Keratinocyte (primary cell): ENCODE data around the gene LACC1. TPM values are rescaled to one million over a fixed set of nuclear protein-coding genes. Genes with fewer than 3 reads are reported as not detected.

Experiments used
- DNase-seq: peaks from one replicate; pipeline ENCODE4 v3.0.0-alpha.2; 2011; ENCODE audit warnings: low read depth, missing footprints, low spot score
- FAIRE-seq: peaks from 2 replicates; lab custom pipeline; 2011; peaks lifted over from hg19 to GRCh38; lab: Jason Lieb, UNC
- H2AFZ ChIP-seq: 2 replicates; pipeline ENCODE4 v1.6.0; 2012; ENCODE audit warnings: low read length, control low read depth, inconsistent platforms; ENCODE audit not compliant: control insufficient read depth
- H3K27ac ChIP-seq: 2 replicates; pipeline ENCODE4 v1.5.1; 2011; ENCODE audit warnings: low read length; ENCODE audit not compliant: control insufficient read depth, insufficient read depth
- H3K27me3 ChIP-seq: 3 replicates; pipeline ENCODE4 v1.6.0; 2011; ENCODE audit warnings: low read length; ENCODE audit not compliant: control insufficient read depth, insufficient read depth; ENCODE audit errors: extremely low read depth
- H3K36me3 ChIP-seq, 2 experiments: 2 replicates in 1 of 2; 3 replicates in 1 of 2; pipeline ENCODE4 v1.5.1; 2011; ENCODE audit warnings: low read length in 2 of 2, mild to moderate bottlenecking in 1 of 2; ENCODE audit not compliant: control insufficient read depth in 2 of 2, insufficient read depth in 2 of 2; ENCODE audit errors: extremely low read depth in 1 of 2
- H3K4me1 ChIP-seq: 3 replicates; pipeline ENCODE4 v1.5.1; 2011; ENCODE audit warnings: low read length; ENCODE audit not compliant: control insufficient read depth, insufficient read depth; ENCODE audit errors: extremely low read depth
- H3K4me2 ChIP-seq: 3 replicates; pipeline ENCODE4 v1.6.0; 2011; ENCODE audit warnings: low read depth, low read length; ENCODE audit not compliant: control insufficient read depth, insufficient read depth; ENCODE audit errors: extremely low read depth
- H3K4me3 ChIP-seq, 3 experiments: fragments of 200-600 bp in 1 of 3; sonication (generic) in 1 of 3; 2 replicates in 2 of 3; 3 replicates in 1 of 3; pipeline ENCODE4 v1.5.1; 2011 to 2016; ENCODE audit warnings: low read length in 3 of 3, mild to moderate bottlenecking in 3 of 3, control low read depth in 2 of 3, inconsistent platforms in 1 of 3, low read depth in 1 of 3, mixed read lengths in 1 of 3, mixed run types in 1 of 3, moderate library complexity in 1 of 3; ENCODE audit not compliant: control insufficient read depth in 2 of 3, insufficient read depth in 2 of 3; ENCODE audit errors: extremely low read depth in 1 of 3
- H3K79me2 ChIP-seq: 2 replicates; pipeline ENCODE4 v1.6.0; 2012; ENCODE audit warnings: low read length; ENCODE audit not compliant: control insufficient read depth, insufficient read depth
- H3K9ac ChIP-seq: 3 replicates; pipeline ENCODE4 v1.6.0; 2011; ENCODE audit warnings: low read length; ENCODE audit not compliant: control insufficient read depth, insufficient read depth; ENCODE audit errors: extremely low read depth
- H3K9me1 ChIP-seq: 3 replicates; pipeline ENCODE4 v1.6.0; 2011; ENCODE audit warnings: low read length; ENCODE audit not compliant: control insufficient read depth, insufficient read depth; ENCODE audit errors: extremely low read depth
- H3K9me3 ChIP-seq: 2 replicates; pipeline ENCODE4 v1.5.1; 2012; ENCODE audit warnings: low read depth, low read length; ENCODE audit not compliant: control insufficient read depth
- H4K20me1 ChIP-seq: 3 replicates; pipeline ENCODE4 v1.6.0; 2011; ENCODE audit warnings: low read length; ENCODE audit not compliant: control insufficient read depth, insufficient read depth; ENCODE audit errors: extremely low read depth
- EZH2 ChIP-seq: IDR thresholded peaks from one replicate; pipeline ENCODE4 v1.6.1; 2012; ENCODE audit warnings: inconsistent platforms, mild to moderate bottlenecking, low read length, moderate library complexity
- dilution Hi-C: fragments of 300-500 bp; cut with MboI; formaldehyde crosslinking; loops from one replicate; pipeline ENCODE4 v1.7.0; 2020; ENCODE audit warnings: low sequenced_read_pairs; ENCODE audit not compliant: extremely low pct_ligation_motif_present
- polyA plus RNA-seq, 5 experiments: library from polyadenylated mRNA; depleted of rRNA in 3 of 5; stranded (reverse) in 3 of 5; stranded (forward) in 1 of 5; unstranded in 1 of 5; fragments of >200 nt; gene quantifications; 1 replicate in 1 of 5; 2 replicates in 3 of 5; 3 replicates in 1 of 5; pipeline versions ENCODE4 v1.2.1 to v1.2.3, GENCODE V29; 2011 to 2012; ENCODE audit warnings: missing spikeins in 2 of 5, low read depth in 1 of 5, low replicate concordance in 1 of 5
- TF ChIP-seq, protein P1 (sequence below), 3 experiments: IDR thresholded peaks in 1 of 3; conservative IDR thresholded peaks in 1 of 3; optimal IDR thresholded peaks in 1 of 3; 2 replicates in 2 of 3; 3 replicates in 1 of 3; pipeline versions ENCODE3 to v1.5.1; 2011; ENCODE audit warnings: low read length in 3 of 3, mild to moderate bottlenecking in 3 of 3, moderate library complexity in 2 of 3, control low read depth in 1 of 3, inconsistent platforms in 1 of 3; ENCODE audit not compliant: insufficient read depth in 2 of 3; ENCODE audit errors: extremely low read depth in 1 of 3

The LACC1 gene
- polyA plus RNA-seq, 1 donor (not counting 4 experiments of a cell fraction or from before 2014, with no cell fraction given) = 6.5 TPM

DNA sequence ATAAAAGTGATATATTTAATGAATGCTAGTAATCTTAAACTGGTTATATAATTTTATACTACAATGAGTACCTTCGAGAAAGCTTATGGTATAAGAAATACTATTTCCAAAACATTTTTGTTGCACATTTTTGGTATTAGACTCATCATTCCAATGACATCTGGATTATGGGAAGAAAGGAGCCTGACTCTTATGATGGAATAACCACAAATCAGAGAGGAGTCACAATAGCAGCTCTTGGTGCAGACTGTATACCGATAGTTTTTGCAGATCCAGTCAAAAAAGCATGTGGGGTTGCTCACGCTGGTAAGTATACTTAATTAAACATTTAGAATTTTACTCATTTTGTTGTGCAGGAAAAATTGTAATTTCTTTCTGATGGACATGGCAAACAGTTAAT is 3.9 kb downstream of the LACC1 start:
- FAIRE-seq (no peak), DNase-seq (no peak)
- dilution Hi-C loops = no loop called here
- Histone ChIP-seq H3K9me1 (no peaks in the 10 kb centered on the region), H3K9me3 (no peaks in the 10 kb centered on the region), H4K20me1 (no peaks in the 10 kb centered on the region), H3K79me2 (no peaks in the 10 kb centered on the region), H3K4me2 (no peak overlapping the region), H3K27me3 (no peaks in the 10 kb centered on the region), H3K4me3 (no peak overlapping the region), H2AFZ (no peak overlapping the region), H3K36me3 (no peaks in the 10 kb centered on the region), H3K4me1 (peaks cover 3% of the 10 kb centered on the region), H3K27ac (no peak overlapping the region), H3K9ac (no peak overlapping the region)
- TF ChIP-seq, protein P1, sequence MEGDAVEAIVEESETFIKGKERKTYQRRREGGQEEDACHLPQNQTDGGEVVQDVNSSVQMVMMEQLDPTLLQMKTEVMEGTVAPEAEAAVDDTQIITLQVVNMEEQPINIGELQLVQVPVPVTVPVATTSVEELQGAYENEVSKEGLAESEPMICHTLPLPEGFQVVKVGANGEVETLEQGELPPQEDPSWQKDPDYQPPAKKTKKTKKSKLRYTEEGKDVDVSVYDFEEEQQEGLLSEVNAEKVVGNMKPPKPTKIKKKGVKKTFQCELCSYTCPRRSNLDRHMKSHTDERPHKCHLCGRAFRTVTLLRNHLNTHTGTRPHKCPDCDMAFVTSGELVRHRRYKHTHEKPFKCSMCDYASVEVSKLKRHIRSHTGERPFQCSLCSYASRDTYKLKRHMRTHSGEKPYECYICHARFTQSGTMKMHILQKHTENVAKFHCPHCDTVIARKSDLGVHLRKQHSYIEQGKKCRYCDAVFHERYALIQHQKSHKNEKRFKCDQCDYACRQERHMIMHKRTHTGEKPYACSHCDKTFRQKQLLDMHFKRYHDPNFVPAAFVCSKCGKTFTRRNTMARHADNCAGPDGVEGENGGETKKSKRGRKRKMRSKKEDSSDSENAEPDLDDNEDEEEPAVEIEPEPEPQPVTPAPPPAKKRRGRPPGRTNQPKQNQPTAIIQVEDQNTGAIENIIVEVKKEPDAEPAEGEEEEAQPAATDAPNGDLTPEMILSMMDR (optimal IDR thresholded peaks at IDR 0.05 in 1 of 3, IDR thresholded peaks at IDR 0.05 in 1 of 3, conservative IDR thresholded peaks at IDR 0.05 in 1 of 3; ENCODE audit: extremely low read depth in 1 of 3, insufficient read depth in 2 of 3, low read length in 3 of 3) = no peak
- TF ChIP-seq EZH2 = no peak

DNA sequence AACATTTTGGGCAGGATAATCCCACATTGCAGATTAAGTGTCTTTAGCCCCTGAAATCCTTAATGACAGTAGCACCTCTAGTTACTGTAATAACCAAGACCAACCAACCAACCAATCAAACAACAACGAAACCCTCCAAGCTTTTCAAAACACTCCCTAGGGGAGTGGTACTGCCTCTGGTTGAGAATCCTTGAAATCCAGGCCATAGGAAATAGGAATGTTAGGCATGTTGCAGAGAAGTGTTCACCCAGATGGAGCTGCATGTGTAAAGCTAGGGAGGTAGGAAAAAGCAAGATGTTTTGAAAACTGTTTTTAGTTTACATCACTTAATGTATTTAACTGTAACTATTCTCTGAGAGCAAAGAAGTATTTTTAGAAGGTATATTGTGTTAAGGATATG is 4.5 kb downstream of the LACC1 start:
- no peak overlapping the region for H3K27ac ChIP-seq
- dilution Hi-C loops = no loop called here
- H4K20me1 ChIP-seq = no peaks in the 10 kb centered on the region
- no peak overlapping the region for H3K9ac ChIP-seq
- DNase-seq (no peak), FAIRE-seq (no peak)
- H3K27me3 ChIP-seq = no peaks in the 10 kb centered on the region
- no peak for TF ChIP-seq EZH2
- TF ChIP-seq, protein P1 (optimal IDR thresholded peaks at IDR 0.05 in 1 of 3, IDR thresholded peaks at IDR 0.05 in 1 of 3, conservative IDR thresholded peaks at IDR 0.05 in 1 of 3; ENCODE audit: extremely low read depth in 1 of 3, insufficient read depth in 2 of 3, low read length in 3 of 3) = no peak
- no peaks in the 10 kb centered on the region for H3K9me3 ChIP-seq
- H3K79me2 ChIP-seq = no peaks in the 10 kb centered on the region
- H3K4me1 ChIP-seq = no peaks in the 10 kb centered on the region
- no peak overlapping the region for H3K4me2 ChIP-seq
- no peaks in the 10 kb centered on the region for H3K9me1 ChIP-seq
- H3K36me3 ChIP-seq = no peaks in the 10 kb centered on the region
- no peak overlapping the region for H2AFZ ChIP-seq
- no peak overlapping the region for H3K4me3 ChIP-seq
